Measurements from ENCODE around the gene PRDM4. TPM values are rescaled to one million over a fixed set of nuclear protein-coding genes. Genes with fewer than 3 reads are reported as not detected.

Gene PRDM4
- total RNA-seq, 1 donor from 2014 or later, result 54.6 TPM

DNA sequence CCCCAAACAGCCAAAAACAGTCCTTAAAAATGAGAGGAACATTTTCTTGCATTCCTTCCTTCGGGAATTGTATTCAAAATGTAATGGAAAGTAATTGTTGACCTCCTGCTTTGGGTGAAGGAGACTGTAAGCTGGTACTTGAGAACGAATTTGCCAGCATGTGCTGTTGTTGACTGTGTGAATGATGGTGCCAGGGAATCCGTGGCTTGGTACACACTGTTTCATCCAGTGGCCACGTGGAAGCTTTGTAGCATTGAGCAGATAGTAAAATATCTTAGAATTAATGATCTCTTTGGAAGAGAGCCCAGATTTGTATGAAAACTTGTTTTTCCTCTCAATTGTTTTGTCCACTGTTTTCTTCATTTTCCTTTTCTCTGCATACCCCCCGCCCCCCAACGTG lies 15.2 kb upstream of the PRDM4 start:
- H3K27me3 ChIP-seq (ENCODE audit: control insufficient read depth, insufficient read depth, low read length), result peaks cover 17% of the 10 kb centered on the region
- TF ChIP-seq, protein P1, sequence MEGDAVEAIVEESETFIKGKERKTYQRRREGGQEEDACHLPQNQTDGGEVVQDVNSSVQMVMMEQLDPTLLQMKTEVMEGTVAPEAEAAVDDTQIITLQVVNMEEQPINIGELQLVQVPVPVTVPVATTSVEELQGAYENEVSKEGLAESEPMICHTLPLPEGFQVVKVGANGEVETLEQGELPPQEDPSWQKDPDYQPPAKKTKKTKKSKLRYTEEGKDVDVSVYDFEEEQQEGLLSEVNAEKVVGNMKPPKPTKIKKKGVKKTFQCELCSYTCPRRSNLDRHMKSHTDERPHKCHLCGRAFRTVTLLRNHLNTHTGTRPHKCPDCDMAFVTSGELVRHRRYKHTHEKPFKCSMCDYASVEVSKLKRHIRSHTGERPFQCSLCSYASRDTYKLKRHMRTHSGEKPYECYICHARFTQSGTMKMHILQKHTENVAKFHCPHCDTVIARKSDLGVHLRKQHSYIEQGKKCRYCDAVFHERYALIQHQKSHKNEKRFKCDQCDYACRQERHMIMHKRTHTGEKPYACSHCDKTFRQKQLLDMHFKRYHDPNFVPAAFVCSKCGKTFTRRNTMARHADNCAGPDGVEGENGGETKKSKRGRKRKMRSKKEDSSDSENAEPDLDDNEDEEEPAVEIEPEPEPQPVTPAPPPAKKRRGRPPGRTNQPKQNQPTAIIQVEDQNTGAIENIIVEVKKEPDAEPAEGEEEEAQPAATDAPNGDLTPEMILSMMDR (IDR thresholded peaks at IDR 0.05; ENCODE audit: insufficient read depth, low read length, poor library complexity, severe bottlenecking), result no peak
- H3K4me3 ChIP-seq (ENCODE audit: low read depth, low read length), result no peak overlapping the region
- H3K36me3 ChIP-seq (ENCODE audit: control insufficient read depth, insufficient read depth, low read length), result no peaks in the 10 kb centered on the region
- DNase-seq (ENCODE audit: low read depth), result no peak

DNA sequence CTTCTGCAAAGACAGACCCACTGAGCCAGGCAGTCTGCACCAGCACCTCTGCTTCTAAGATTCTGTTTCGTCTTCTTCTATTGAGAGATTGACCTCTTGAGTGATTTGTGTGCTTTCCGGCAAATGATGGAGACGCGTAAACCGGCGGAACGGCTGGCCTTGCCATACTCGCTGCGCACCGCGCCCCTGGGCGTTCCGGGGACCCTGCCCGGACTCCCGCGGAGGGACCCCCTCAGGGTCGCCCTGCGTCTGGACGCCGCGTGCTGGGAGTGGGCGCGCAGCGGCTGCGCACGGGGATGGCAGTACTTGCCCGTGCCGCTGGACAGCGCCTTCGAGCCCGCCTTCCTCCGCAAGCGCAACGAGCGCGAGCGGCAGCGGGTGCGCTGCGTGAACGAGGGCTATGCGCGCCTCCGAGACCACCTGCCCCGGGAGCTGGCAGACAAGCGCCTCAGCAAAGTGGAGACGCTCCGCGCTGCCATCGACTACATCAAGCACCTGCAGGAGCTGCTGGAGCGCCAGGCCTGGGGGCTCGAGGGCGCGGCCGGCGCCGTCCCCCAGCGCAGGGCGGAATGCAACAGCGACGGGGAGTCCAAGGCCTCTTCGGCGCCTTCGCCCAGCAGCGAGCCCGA lies 14.3 kb upstream of the PRDM4 start:
- TF ChIP-seq, protein P1 (IDR thresholded peaks at IDR 0.05; ENCODE audit: insufficient read depth, low read length, poor library complexity, severe bottlenecking), result no peak
- H3K4me3 ChIP-seq (ENCODE audit: low read depth, low read length), result no peak overlapping the region
- no peak for DNase-seq (ENCODE audit: low read depth)
- H3K36me3 ChIP-seq (ENCODE audit: control insufficient read depth, insufficient read depth, low read length), result no peaks in the 10 kb centered on the region
- H3K27me3 ChIP-seq (ENCODE audit: control insufficient read depth, insufficient read depth, low read length), result peaks cover 17% of the 10 kb centered on the region

DNA sequence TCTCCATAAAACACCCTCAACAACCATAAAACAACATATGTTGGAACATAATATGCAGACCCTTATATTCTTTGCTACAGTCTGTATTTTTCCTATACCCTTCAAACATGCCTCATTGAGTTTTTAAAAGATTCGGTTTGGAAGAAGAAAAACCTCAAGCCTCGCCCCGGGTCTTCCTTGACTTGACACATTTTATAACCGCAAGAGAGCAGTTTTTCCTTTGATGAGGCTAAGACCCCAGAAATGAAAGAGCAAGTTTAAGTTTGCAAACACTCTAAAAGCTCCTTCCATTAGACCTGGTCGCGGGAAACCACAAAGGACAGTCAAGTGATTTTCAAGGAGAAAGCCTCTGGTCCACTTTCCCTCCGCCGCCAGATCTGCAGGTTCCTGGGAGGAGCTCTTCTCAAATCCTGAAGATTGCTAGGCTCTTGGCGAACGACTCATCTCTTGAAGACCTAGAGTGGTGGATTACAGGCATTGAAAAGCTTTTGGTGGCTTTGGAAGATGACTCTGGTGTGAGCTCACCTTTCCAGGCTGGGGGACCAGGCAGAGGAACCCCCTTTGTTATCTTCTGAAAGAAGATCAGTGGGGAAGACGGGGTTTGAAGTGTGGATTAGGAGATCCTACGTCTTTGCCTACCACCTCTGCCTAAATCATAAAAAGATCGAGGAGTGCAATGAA lies 13.6 kb upstream of the PRDM4 start, which contains the start of gene ASCL4:
Gene ASCL4, plus strand, starts transcription at position 356 of the 681 bp plus-strand sequence. CDS start 515 bp downstream, outside the sequence.
- Histone ChIP-seq H3K27me3 (ENCODE audit: control insufficient read depth, insufficient read depth, low read length) (peaks cover 17% of the 10 kb centered on the region), H3K4me3 (ENCODE audit: low read depth, low read length) (no peak within 1 kb of the TSS), H3K36me3 (ENCODE audit: control insufficient read depth, insufficient read depth, low read length) (no peaks in the 10 kb centered on the region)
- TF ChIP-seq, protein P1 (IDR thresholded peaks at IDR 0.05; ENCODE audit: insufficient read depth, low read length, poor library complexity, severe bottlenecking), result no peak
- no peak for DNase-seq (ENCODE audit: low read depth)

DNA sequence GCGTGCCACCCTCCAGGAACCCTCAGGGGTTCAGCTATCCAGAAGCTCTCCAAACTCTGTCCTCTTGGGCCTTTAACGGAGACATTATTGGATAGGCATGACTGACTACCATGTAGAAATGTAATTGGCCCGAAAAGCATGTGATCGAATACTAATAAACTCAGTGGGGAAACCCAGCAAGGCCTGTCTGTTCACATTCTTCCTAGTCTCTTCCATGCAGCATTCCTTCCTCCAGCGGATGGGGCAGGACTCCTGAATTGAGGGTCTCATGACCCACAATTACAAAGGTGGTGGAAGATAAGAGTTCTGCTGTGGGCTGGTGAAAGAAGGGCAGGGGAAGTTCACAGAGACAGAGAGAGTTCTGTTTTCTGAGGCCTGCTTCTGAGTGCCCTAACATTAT lies 6.5 kb upstream of the PRDM4 start:
- no peak for DNase-seq (ENCODE audit: low read depth)
- H3K27me3 ChIP-seq (ENCODE audit: control insufficient read depth, insufficient read depth, low read length), result no peaks in the 10 kb centered on the region
- no peak overlapping the region for H3K4me3 ChIP-seq (ENCODE audit: low read depth, low read length)
- TF ChIP-seq, protein P1 (IDR thresholded peaks at IDR 0.05; ENCODE audit: insufficient read depth, low read length, poor library complexity, severe bottlenecking), result no peak
- no peaks in the 10 kb centered on the region for H3K36me3 ChIP-seq (ENCODE audit: control insufficient read depth, insufficient read depth, low read length)

DNA sequence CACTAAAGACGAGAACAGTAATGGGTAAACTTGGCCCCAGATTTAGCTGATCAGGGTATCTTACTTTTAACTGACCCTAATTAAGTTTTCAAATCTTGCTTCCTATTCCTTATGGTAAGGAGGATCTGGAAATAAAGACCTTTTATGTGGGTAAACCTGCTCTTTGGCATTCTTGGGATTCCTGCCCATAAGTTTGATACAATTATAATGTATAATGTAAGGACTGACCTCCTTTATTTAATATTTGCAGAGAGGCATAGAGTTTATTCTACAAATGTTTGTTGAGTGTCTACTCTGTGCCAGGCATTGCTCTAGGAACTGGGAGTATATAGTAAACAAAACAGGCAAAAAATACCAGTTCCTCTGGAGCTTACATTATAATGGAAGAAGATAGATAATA lies 4.4 kb upstream of the PRDM4 start:
- no peaks in the 10 kb centered on the region for H3K27me3 ChIP-seq (ENCODE audit: control insufficient read depth, insufficient read depth, low read length)
- DNase-seq (ENCODE audit: low read depth), result no peak
- H3K4me3 ChIP-seq (ENCODE audit: low read depth, low read length), result no peak overlapping the region
- TF ChIP-seq, protein P1 (IDR thresholded peaks at IDR 0.05; ENCODE audit: insufficient read depth, low read length, poor library complexity, severe bottlenecking), result no peak
- H3K36me3 ChIP-seq (ENCODE audit: control insufficient read depth, insufficient read depth, low read length), result no peaks in the 10 kb centered on the region

All from kidney epithelial cell (primary cell).